HG03460 (cell line): ENCODE results near the gene OARD1.

Experiments
- ATAC-seq: cut with Tn5 transposase; IDR thresholded peaks from one replicate; pipeline ENCODE4 v1.9.1; 2021; ENCODE audit not compliant: unreplicated experiment

The OARD1 gene

GRCh38 chr6:41075651-41076626, 3.8 kb upstream of the OARD1 start:
- no peak for ATAC-seq

GRCh38 chr6:41074692-41075436, 2.7 kb upstream of the OARD1 start:
- ATAC-seq: no peak

DNA sequence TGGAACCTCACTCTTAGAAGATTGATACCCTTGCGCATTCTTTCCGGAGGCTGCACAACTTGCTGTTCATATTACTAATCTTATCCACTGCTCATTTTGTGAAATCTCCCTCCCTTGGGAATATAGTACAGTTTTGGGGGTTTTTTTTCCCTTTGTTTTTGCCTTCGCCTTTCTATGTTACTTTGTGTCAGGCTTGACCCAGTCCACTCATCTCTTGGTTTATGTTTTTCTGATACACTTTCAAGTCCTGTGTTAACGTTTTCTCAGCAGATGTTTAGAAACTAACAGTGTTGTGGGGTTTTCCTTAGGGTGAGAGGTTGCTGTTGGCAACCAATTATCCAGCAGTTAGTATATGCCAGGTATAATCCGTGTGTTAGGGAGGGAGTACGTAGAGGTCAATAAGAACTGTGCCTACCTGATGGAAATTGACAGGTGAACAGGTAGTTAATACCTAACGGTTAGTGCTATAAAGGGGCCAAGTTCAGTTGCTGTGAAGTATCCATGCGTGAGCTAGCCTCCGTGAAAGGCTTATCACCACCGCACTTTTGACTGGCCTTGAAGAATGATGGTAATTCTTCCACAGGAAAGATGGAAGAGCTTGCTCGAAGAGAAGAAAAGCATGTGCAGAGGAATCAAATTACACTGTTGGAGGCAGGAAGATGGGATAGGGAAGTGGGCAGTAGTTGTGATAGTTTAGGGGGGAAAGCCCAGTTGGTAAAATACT, 2.0 kb upstream of the OARD1 start:
- no peak for ATAC-seq

- peak; percentile 31 for ATAC-seq
These were observed 1.2 kb upstream of the OARD1 start for GRCh38 chr6:41073203-41073967.

DNA sequence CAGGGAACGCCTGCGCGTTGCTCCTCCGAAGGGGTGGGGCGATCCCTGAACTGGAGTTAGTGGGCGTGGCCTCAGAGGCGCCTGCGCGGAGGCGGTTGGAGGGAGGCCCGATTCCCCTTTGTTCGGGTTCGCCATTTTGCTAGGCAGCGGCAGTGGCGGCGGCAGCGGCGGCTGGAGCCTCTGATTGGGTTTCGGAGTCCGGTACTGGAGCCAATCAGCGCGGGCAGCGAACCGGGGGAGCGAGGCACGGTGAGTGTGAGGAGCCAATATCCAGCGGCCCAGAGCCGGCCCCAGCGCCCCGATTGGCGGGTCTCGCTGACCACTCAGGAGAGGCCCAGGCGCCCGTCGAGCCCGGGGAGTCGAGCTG, 663 bp upstream of the OARD1 start, which contains the start of gene NFYA:
NFYA (plus strand) TSS at position 139 of the 367 bp plus-strand sequence. CDS start 6,116 bp downstream, outside the sequence.
- peak; percentile 62 for ATAC-seq

DNA sequence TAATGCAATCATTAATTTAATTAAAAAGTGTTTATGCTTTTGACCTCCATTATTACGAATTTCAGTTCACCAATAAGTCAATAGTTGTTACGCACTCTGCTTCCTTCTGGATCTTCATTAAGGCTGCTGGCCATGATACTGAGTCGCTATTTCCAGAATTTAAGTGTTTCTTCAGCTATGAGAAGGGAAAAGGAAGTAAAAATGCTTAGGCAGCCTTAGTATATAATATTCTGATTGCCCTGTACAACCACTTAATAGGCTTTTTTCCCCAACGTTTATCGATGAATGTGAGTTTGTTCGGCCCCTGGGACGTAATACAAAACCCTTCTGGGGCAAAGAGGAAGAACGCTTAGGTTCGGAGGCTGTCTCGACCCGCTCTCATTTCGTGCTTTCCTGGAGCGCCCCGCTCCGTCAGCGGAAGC, 644 bp downstream of the OARD1 start:
- no peak for ATAC-seq

DNA sequence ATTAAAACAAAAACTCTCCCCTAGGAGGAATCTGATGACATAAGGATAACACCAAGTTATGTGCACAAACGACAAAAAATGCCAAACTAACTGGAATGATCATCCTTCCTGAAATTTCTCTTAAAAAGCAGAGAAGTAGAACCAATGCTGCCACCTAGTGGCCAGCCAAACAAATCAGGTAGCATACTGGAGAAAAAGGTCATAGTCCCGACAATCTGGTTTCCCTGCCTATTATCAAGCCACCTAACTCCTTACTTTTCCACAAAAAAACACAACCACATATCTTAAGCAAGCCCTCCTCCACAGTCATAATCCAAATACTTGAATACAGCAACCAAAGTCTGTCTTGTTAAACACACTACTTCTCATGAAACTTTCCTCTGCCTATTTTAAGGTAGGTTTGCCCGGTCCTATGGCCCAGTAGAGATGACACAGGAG, 5.3 kb downstream of the OARD1 start:
- ATAC-seq: no peak

DNA sequence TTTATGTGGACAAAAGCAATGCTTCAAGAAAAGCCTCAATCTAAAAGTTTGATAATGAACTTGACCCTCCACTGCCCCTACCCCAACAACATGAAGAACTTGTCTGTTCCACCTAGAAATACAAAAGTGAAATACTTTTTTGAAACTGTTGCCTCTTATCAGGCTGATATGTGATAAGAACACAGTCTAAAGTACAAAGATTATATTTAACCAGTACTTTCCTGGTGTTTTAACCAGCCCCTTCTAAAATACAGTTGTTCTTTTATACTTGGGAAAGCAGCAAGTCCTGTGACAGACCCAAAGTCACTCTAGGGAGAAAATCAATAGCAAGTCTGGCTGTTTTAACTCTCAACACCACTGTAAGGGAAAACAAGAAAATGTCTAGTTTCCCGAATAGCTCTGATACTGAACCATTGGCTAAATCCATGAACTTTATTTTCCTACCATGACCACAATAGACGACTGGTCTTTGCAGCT, 6.6 kb downstream of the OARD1 start:
- ATAC-seq: no peak

DNA sequence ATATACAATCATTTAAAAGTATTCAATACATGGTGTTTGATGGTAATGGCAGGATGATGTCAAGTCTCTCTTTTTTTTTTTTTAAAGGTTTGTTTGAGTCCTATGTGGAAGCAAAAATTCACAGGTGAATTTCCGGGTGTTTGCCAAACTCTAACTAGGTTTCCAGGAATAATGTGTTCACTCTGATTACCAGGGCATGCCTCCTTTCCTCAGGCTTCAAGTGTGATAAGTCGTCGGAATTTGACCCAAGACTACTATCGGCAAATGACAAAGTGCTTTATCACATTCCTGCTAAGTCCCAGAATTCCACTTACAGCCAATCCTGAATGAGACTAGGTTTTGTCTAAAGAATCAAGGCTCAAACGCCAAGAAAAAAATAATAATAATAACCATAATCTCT, 7.3 kb downstream of the OARD1 start:
- no peak for ATAC-seq

- ATAC-seq: no peak
These were observed 8.3 kb downstream of the OARD1 start for GRCh38 chr6:41063884-41064285.

DNA sequence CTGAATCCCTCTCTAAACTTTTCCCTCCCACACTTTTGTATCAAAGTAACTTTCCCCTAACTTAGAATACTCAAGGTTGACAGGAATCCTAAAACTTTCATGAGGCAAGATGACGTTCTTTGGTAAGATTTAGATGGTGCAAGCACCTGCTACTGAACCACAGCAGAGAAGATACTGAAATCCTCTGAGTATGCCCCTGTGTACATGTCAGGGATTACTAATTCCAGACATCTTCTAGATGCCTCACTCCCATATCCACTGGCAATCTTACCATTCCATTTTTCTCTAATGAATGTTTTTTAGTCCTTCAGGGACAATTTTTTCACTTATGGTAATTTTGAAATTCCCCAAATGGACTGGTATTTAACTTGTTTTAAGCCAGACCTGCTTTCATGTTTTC, 10.1 kb downstream of the OARD1 start:
- ATAC-seq: no peak

DNA sequence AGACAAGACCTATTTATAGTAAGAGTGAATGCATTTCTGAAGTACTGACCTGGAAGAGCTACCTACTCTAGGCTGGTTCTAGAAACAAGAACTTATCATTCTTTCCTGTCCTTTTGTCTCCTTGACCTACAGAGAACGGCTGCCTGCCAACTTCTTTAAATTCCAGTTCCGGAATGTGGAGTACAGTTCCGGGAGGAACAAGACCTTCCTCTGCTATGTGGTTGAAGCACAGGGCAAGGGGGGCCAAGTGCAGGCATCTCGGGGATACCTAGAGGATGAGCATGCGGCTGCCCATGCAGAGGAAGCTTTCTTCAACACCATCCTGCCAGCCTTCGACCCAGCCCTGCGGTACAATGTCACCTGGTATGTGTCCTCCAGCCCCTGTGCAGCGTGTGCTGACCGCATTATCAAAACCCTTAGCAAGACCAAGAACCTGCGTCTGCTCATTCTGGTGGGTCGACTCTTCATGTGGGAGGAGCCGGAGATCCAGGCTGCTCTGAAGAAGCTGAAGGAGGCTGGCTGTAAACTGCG, 10.9 kb downstream of the OARD1 start:
- no peak for ATAC-seq

- no peak for ATAC-seq
These were observed 12.6 kb downstream of the OARD1 start for GRCh38 chr6:41059556-41059955.

- ATAC-seq: no peak
These were observed 13.4 kb downstream of the OARD1 start for GRCh38 chr6:41058783-41059181.

DNA sequence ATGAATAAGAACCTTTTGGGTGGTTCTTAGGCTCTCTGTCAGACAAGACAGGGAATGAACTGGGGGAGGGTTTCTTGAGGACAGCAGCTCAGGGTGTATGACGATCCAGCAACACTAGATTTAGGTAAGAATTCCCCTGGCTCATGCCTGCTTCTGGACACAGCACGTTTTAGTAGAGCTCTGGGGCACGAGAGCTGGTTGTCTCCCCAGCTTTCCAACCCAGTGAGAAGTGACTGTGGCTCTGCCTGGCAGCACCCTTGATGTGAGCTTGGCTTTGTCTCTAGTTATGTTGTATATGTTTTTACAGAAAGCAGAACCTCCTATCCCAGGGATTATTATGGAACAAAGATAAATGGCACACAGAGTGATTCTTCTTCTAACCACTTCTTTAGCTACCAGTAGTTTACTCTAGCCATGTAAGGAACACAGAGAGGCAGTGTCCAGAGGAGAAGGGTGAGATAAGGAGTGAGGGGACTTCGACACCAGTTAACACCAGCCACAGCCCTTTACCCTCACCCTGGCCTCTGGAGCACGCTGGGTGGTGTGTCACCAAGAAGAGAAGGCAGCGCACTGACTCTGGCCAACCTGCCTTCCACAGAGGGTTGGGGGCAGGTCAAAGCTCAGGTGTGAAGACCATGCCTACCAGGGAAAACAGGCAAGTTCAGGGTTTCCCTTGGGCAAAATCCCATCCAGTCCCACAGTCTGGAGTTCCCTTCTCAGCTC, 15.2 kb downstream of the OARD1 start:
- no peak for ATAC-seq

DNA sequence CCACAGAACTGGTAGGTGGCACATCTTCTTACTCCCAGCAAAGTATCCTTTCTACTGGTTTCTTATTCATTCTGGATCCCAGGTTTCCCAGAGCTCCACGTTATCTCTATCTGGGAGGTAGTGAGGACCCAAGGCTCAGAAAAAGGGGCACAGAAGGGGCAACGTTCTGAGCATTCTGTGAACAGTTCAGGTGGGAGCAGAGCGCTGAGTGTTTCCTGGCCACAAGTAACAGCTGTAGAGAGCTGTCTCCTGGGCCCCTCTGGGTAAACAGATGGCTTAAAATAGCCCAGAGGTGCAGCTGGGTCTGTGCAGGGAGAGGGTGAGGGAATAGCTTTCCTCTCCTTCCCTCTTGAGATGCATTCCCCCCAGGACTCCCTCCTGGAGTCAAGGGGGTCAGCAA, 17.0 kb downstream of the OARD1 start:
- ATAC-seq: no peak

- ATAC-seq: no peak
These were observed 17.6 kb downstream of the OARD1 start for GRCh38 chr6:41054511-41054910.

- no peak for ATAC-seq
These were observed 19.1 kb downstream of the OARD1 start, which contains the start of gene APOBEC2 for GRCh38 chr6:41053041-41053440. Gene APOBEC2 (plus strand): TSS chr6:41053202. CDS start chr6:41053348, 146 bp downstream.

- ATAC-seq: no peak
These were observed 20.3 kb downstream of the OARD1 start for GRCh38 chr6:41051873-41052272.
